Transverse colon (tissue), 4 donors: Measurements from ENCODE around the gene MAP2K4.

Experiments used
- POLR2AphosphoS5 ChIP-seq, 3 donors: sonication (generic); formaldehyde crosslinking; IDR thresholded peaks; one replicate each; pipeline ENCODE4 v1.6.1; 2016; ENCODE audit warnings: antibody characterized with exemption in 3 of 3
- TF ChIP-seq, protein P1 (sequence below), 5 experiments: fragments of 200-600 bp in 3 of 5; fragments of 450-650 bp in 2 of 5; sonication (generic) in 3 of 5; IDR thresholded peaks; 1 replicate in 2 of 5; 2 replicates in 3 of 5; pipeline ENCODE4 v1.5.1; 2016 to 2017; ENCODE audit warnings: antibody characterized with exemption in 5 of 5, inconsistent platforms in 3 of 5, mild to moderate bottlenecking in 2 of 5, moderate library complexity in 1 of 5

DNA sequence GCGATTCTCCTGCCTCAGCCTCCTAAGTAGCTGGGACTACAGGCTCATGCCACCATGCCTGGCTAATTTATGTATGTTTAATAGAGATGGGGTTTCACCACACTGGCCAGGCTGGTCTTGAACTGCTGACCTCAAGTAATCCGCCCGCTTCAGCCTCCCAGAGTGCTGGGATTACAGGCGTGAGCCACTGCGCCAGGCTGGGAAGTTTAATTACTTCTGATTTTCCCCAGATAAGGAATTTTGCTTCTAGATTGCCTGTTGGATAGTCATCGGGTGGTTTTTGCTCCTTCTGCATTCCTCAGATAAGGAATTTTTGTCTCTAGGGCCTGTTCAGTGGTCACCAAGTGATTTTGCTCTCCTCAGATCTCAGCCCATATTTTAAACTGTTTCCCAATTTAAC lies 112.5 kb downstream of the MAP2K4 start:
- TF ChIP-seq, protein P1, sequence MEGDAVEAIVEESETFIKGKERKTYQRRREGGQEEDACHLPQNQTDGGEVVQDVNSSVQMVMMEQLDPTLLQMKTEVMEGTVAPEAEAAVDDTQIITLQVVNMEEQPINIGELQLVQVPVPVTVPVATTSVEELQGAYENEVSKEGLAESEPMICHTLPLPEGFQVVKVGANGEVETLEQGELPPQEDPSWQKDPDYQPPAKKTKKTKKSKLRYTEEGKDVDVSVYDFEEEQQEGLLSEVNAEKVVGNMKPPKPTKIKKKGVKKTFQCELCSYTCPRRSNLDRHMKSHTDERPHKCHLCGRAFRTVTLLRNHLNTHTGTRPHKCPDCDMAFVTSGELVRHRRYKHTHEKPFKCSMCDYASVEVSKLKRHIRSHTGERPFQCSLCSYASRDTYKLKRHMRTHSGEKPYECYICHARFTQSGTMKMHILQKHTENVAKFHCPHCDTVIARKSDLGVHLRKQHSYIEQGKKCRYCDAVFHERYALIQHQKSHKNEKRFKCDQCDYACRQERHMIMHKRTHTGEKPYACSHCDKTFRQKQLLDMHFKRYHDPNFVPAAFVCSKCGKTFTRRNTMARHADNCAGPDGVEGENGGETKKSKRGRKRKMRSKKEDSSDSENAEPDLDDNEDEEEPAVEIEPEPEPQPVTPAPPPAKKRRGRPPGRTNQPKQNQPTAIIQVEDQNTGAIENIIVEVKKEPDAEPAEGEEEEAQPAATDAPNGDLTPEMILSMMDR (IDR thresholded peaks at IDR 0.05): no peak
- TF ChIP-seq POLR2AphosphoS5 (IDR thresholded peaks at IDR 0.05): no peak
